ENCODE results near the gene TANGO6.
"Not testable (repeated sequence)": the region's sequence is repeated elsewhere in the genome, so short reads cannot be mapped to it uniquely, and the experiment has no call there.

TANGO6 gene

GRCh38 chr16:68978303-68978954, 135.1 kb downstream of the TANGO6 start:
- Histone ChIP-seq H3K27me3 (ENCODE audit: insufficient read depth, low read length) (no peaks in the 10 kb centered on the region), H3K27ac (ENCODE audit: low read length) (no peak overlapping the region), H3K4me1 (ENCODE audit: insufficient read depth, low read length) (peaks cover 7% of the 10 kb centered on the region; the same call in 1 of the 2 replicates), H3K9ac (ENCODE audit: low read depth, low read length) (no peak overlapping the region), H3K36me3 (ENCODE audit: insufficient read depth, low read depth, low read length) (peaks cover 19% of the 10 kb centered on the region; the same call in 1 of the 2 replicates), H3K9me3 (ENCODE audit: insufficient read depth, low read depth, low read length) (no peaks in the 10 kb centered on the region), H3K4me3 (ENCODE audit: low read length) (no peak overlapping the region)

GRCh38 chr16:68980695-68981315, 137.5 kb downstream of the TANGO6 start:
- Histone ChIP-seq H3K9ac (ENCODE audit: low read depth, low read length) (no peak overlapping the region), H3K4me1 (ENCODE audit: insufficient read depth, low read length) (no peaks in the 10 kb centered on the region), H3K36me3 (ENCODE audit: insufficient read depth, low read depth, low read length) (peaks cover 5% of the 10 kb centered on the region; the same call in 1 of the 2 replicates), H3K9me3 (ENCODE audit: insufficient read depth, low read depth, low read length) (no peaks in the 10 kb centered on the region), H3K4me3 (ENCODE audit: low read length) (no peak overlapping the region), H3K27ac (ENCODE audit: low read length) (no peak overlapping the region), H3K27me3 (ENCODE audit: insufficient read depth, low read length) (no peaks in the 10 kb centered on the region)

- Histone ChIP-seq H3K9ac (ENCODE audit: low read depth, low read length) (no peak overlapping the region), H3K9me3 (ENCODE audit: insufficient read depth, low read depth, low read length) (no peaks in the 10 kb centered on the region), H3K36me3 (ENCODE audit: insufficient read depth, low read depth, low read length) (no peaks in the 10 kb centered on the region), H3K27me3 (ENCODE audit: insufficient read depth, low read length) (no peaks in the 10 kb centered on the region), H3K4me1 (ENCODE audit: insufficient read depth, low read length) (no peaks in the 10 kb centered on the region), H3K4me3 (ENCODE audit: low read length) (no peak overlapping the region), H3K27ac (ENCODE audit: low read length) (no peak overlapping the region)
Observed at GRCh38 chr16:68981971-68982370, 138.6 kb downstream of the TANGO6 start.

GRCh38 chr16:68984467-68984866, 141.1 kb downstream of the TANGO6 start:
- H3K9me3 ChIP-seq (ENCODE audit: insufficient read depth, low read depth, low read length): no peaks in the 10 kb centered on the region
- no peak overlapping the region for H3K4me3 ChIP-seq (ENCODE audit: low read length)
- H3K27me3 ChIP-seq (ENCODE audit: insufficient read depth, low read length): no peaks in the 10 kb centered on the region
- H3K27ac ChIP-seq (ENCODE audit: low read length): no peak overlapping the region
- no peaks in the 10 kb centered on the region for H3K36me3 ChIP-seq (ENCODE audit: insufficient read depth, low read depth, low read length)
- peaks cover 19% of the 10 kb centered on the region; the same call in 1 of the 2 replicates for H3K4me1 ChIP-seq (ENCODE audit: insufficient read depth, low read length)
- H3K9ac ChIP-seq (ENCODE audit: low read depth, low read length): no peak overlapping the region

GRCh38 chr16:68985268-68985667, 141.9 kb downstream of the TANGO6 start:
- H3K4me3 ChIP-seq (ENCODE audit: low read length): no peak overlapping the region
- H3K9ac ChIP-seq (ENCODE audit: low read depth, low read length): no peak overlapping the region
- H3K27me3 ChIP-seq (ENCODE audit: insufficient read depth, low read length): no peaks in the 10 kb centered on the region
- H3K4me1 ChIP-seq (ENCODE audit: insufficient read depth, low read length): peaks cover 19% of the 10 kb centered on the region; the same call in 1 of the 2 replicates
- no peaks in the 10 kb centered on the region for H3K36me3 ChIP-seq (ENCODE audit: insufficient read depth, low read depth, low read length)
- H3K27ac ChIP-seq (ENCODE audit: low read length): no peak overlapping the region
- no peaks in the 10 kb centered on the region for H3K9me3 ChIP-seq (ENCODE audit: insufficient read depth, low read depth, low read length)

GRCh38 chr16:68985855-68986254, 142.5 kb downstream of the TANGO6 start:
- no peak overlapping the region for H3K27ac ChIP-seq (ENCODE audit: low read length)
- H3K4me3 ChIP-seq (ENCODE audit: low read length): no peak overlapping the region
- no peak overlapping the region for H3K9ac ChIP-seq (ENCODE audit: low read depth, low read length)
- H3K9me3 ChIP-seq (ENCODE audit: insufficient read depth, low read depth, low read length): no peaks in the 10 kb centered on the region
- no peaks in the 10 kb centered on the region for H3K27me3 ChIP-seq (ENCODE audit: insufficient read depth, low read length)
- H3K4me1 ChIP-seq (ENCODE audit: insufficient read depth, low read length): peaks cover 19% of the 10 kb centered on the region; the same call in 1 of the 2 replicates
- no peaks in the 10 kb centered on the region for H3K36me3 ChIP-seq (ENCODE audit: insufficient read depth, low read depth, low read length)

GRCh38 chr16:68987734-68988457, 144.6 kb downstream of the TANGO6 start:
- H3K4me1 ChIP-seq (ENCODE audit: insufficient read depth, low read length): peaks cover 25% of the 10 kb centered on the region; the same call in 1 of the 2 replicates

GRCh38 chr16:68990172-68990845, 147.0 kb downstream of the TANGO6 start:
- not testable (repeated sequence) for H3K27me3 ChIP-seq (ENCODE audit: insufficient read depth, low read length); H3K9me3 ChIP-seq (ENCODE audit: insufficient read depth, low read depth, low read length); H3K4me3 ChIP-seq (ENCODE audit: low read length); H3K9ac ChIP-seq (ENCODE audit: low read depth, low read length); H3K36me3 ChIP-seq (ENCODE audit: insufficient read depth, low read depth, low read length); H3K27ac ChIP-seq (ENCODE audit: low read length)
- H3K4me1 ChIP-seq (ENCODE audit: insufficient read depth, low read length): peaks cover 41% of the 10 kb centered on the region

More at GRCh38 chr16:68987734-68988457, 144.6 kb downstream of the TANGO6 start:
- no peak overlapping the region for H3K9ac ChIP-seq (ENCODE audit: low read depth, low read length)
- no peak overlapping the region for H3K4me3 ChIP-seq (ENCODE audit: low read length)
- no peaks in the 10 kb centered on the region for H3K27me3 ChIP-seq (ENCODE audit: insufficient read depth, low read length)
- H3K36me3 ChIP-seq (ENCODE audit: insufficient read depth, low read depth, low read length): no peaks in the 10 kb centered on the region
- H3K9me3 ChIP-seq (ENCODE audit: insufficient read depth, low read depth, low read length): no peaks in the 10 kb centered on the region
- H3K27ac ChIP-seq (ENCODE audit: low read length): peak overlapping the region; percentile 4

- no peak overlapping the region for H3K4me3 ChIP-seq (ENCODE audit: low read length)
- H3K9ac ChIP-seq (ENCODE audit: low read depth, low read length): no peak overlapping the region
- H3K36me3 ChIP-seq (ENCODE audit: insufficient read depth, low read depth, low read length): no peaks in the 10 kb centered on the region
- H3K4me1 ChIP-seq (ENCODE audit: insufficient read depth, low read length): peaks cover 48% of the 10 kb centered on the region
- H3K27ac ChIP-seq (ENCODE audit: low read length): no peak overlapping the region
- H3K9me3 ChIP-seq (ENCODE audit: insufficient read depth, low read depth, low read length): no peaks in the 10 kb centered on the region
- H3K27me3 ChIP-seq (ENCODE audit: insufficient read depth, low read length): no peaks in the 10 kb centered on the region
Observed at GRCh38 chr16:68991075-68991474, 147.7 kb downstream of the TANGO6 start.

GRCh38 chr16:68992521-68992920, 149.2 kb downstream of the TANGO6 start:
- H3K36me3 ChIP-seq (ENCODE audit: insufficient read depth, low read depth, low read length): no peaks in the 10 kb centered on the region
- H3K27ac ChIP-seq (ENCODE audit: low read length): no peak overlapping the region
- no peak overlapping the region for H3K9ac ChIP-seq (ENCODE audit: low read depth, low read length)
- H3K4me3 ChIP-seq (ENCODE audit: low read length): no peak overlapping the region
- H3K4me1 ChIP-seq (ENCODE audit: insufficient read depth, low read length): peaks cover 52% of the 10 kb centered on the region
- H3K27me3 ChIP-seq (ENCODE audit: insufficient read depth, low read length): no peaks in the 10 kb centered on the region
- no peaks in the 10 kb centered on the region for H3K9me3 ChIP-seq (ENCODE audit: insufficient read depth, low read depth, low read length)

GRCh38 chr16:68993456-68993855, 150.1 kb downstream of the TANGO6 start:
- H3K27ac ChIP-seq (ENCODE audit: low read length): no peak overlapping the region
- H3K9ac ChIP-seq (ENCODE audit: low read depth, low read length): no peak overlapping the region

More at GRCh38 chr16:68993456-68993855, 150.1 kb downstream of the TANGO6 start:
- Histone ChIP-seq H3K4me1 (ENCODE audit: insufficient read depth, low read length) (peaks cover 42% of the 10 kb centered on the region), H3K9me3 (ENCODE audit: insufficient read depth, low read depth, low read length) (no peaks in the 10 kb centered on the region), H3K4me3 (ENCODE audit: low read length) (no peak overlapping the region), H3K36me3 (ENCODE audit: insufficient read depth, low read depth, low read length) (no peaks in the 10 kb centered on the region), H3K27me3 (ENCODE audit: insufficient read depth, low read length) (no peaks in the 10 kb centered on the region)

Measured in iPS-20b (cell line).